ENCODE data around the gene SERTAD3. TPM values are rescaled to one million over a fixed set of nuclear protein-coding genes. Genes with fewer than 3 reads are reported as not detected.
A peak's percentile ranks its signal among the peaks of the same experiment; 100 is the strongest.
"Not testable (repeated sequence)": the region's sequence is repeated elsewhere in the genome, so short reads cannot be mapped to it uniquely, and the experiment has no call there.

SERTAD3 gene
- total RNA-seq, 1 donor from 2014 or later = 18.0 TPM

GRCh38 chr19:40411125-40411842 lies 32.9 kb downstream of the SERTAD3 start:
- DNase-seq (ENCODE audit: low read depth in 2 of 2) = no peak

GRCh38 chr19:40410030-40410389 lies 34.1 kb downstream of the SERTAD3 start:
- no peak for DNase-seq (ENCODE audit: low read depth in 2 of 2)

DNA sequence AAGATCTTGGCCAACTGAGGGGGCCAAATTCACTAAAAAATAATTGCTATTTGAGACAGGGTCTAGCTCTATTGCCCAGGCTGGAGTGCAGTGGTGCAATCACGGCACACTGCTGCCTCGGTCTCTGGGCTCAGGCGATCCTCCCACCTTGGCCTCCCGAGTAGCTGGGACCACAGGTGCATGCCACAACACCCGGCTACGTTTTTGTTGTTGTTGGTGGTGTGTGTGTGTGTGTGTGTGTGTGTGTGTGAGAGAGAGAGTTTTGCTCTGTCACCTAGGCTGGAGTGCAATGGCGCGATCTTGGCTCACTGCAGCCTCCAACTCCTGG lies 35.6 kb downstream of the SERTAD3 start:
- not testable (repeated sequence) for DNase-seq (ENCODE audit: low read depth in 2 of 2)

DNA sequence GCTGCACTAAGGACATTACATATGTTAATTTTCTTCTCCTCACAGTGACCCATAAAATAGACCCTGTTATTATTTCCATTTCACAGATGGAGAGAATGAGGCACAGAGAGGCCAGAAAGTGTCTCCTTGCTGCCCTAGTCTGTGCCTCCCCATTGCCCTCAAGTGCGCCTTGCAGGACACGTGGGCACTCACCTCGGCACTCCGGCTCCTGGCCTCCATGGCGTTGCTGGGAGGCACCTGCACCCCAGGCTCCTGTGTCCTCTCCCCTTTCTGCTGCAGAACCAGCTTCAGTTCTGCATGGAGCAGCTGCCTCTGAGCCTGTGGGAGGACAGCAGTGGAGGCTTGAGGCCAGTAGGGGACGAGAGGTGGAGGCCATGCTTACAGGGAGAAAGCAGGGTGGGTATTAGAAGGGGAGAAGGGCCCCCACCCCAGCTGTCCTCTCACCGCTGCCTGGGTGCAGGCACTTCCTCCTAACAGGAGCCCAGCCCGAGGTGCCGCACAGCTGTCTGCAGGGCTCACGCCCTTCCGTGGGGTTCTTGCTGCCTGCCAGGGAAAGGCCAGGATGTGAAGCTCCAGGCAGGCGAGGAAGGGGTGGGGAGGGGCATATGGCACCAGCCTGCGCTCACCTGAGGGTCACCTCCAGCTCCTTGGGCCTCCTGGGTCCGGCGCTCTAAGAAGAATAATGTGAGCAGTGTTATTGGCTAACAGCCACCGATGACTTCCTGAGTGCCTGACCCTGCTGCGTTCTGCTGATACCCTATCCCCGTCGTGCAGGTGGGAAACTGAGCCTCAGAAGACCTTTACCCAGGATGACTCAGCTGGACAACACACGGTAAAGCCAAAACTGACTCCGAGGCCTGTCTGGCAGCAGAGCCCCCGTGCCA lies 36.2 kb downstream of the SERTAD3 start:
- DNase-seq (ENCODE audit: low read depth in 2 of 2) = no peak

GRCh38 chr19:40403262-40403984 lies 40.7 kb downstream of the SERTAD3 start:
- peak; percentile 77 to 90 for DNase-seq (ENCODE audit: low read depth in 2 of 2)

DNA sequence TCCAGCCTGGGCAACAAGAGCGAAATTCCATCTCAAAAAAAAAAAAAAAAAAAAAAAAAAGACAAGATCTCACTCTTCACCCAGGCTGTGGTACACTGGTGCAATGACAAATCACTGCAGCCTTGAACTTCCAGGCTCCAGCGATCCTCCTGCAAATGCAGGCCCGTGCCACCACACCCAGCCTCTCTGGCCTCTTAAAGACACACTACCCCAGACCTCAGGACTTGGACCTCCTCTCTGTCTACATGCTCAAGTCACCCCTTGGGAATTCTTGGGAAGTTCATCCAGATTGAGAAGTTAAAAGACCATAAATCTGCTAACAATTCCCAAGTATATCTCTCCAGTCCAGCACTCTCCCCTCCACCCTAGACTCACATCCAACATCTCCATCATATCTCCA lies 43.6 kb downstream of the SERTAD3 start:
- no peak for DNase-seq (ENCODE audit: low read depth in 2 of 2)

GRCh38 chr19:40398417-40399131 lies 45.6 kb downstream of the SERTAD3 start:
- DNase-seq (ENCODE audit: low read depth in 2 of 2) = peak in 1 of 2 donors; percentile 37

GRCh38 chr19:40397568-40397906 lies 46.6 kb downstream of the SERTAD3 start:
- no peak for DNase-seq (ENCODE audit: low read depth in 2 of 2)

- no peak for DNase-seq (ENCODE audit: low read depth in 2 of 2)
Observed at GRCh38 chr19:40396886-40397567, 47.1 kb downstream of the SERTAD3 start.

- no peak for DNase-seq (ENCODE audit: low read depth in 2 of 2)
Observed at GRCh38 chr19:40395956-40396355, 48.2 kb downstream of the SERTAD3 start.

- DNase-seq (ENCODE audit: low read depth in 2 of 2) = no peak
Observed at GRCh38 chr19:40394816-40395210, 49.3 kb downstream of the SERTAD3 start.

GRCh38 chr19:40393894-40394815 lies 50.0 kb downstream of the SERTAD3 start:
- no peak for DNase-seq (ENCODE audit: low read depth in 2 of 2)

- DNase-seq (ENCODE audit: low read depth in 2 of 2) = peak in 1 of 2 donors; percentile 13
Observed at GRCh38 chr19:40392894-40393517, 51.1 kb downstream of the SERTAD3 start.

- no peak for DNase-seq (ENCODE audit: low read depth in 2 of 2)
Observed at GRCh38 chr19:40392123-40392522, 52.0 kb downstream of the SERTAD3 start.

Other genes with a start within 250 kb of the SERTAD3 start
- gene TTC9B, start 226.0 kb downstream of the SERTAD3 start, total RNA-seq = not detected in 2 replicates
- gene CCNP, start 217.6 kb downstream of the SERTAD3 start, total RNA-seq = 0.13 TPM in 1 of 2 replicates, not detected in the other
- 23.1 and 28.1 TPM in 2 replicates for gene AKT2, start 159.0 kb downstream of the SERTAD3 start, total RNA-seq
- gene C19orf47, start 95.9 kb downstream of the SERTAD3 start, total RNA-seq = 4.4 and 8.0 TPM in 2 replicates
- gene PLD3, start 95.6 kb downstream of the SERTAD3 start, total RNA-seq = 88.6 and 150 TPM in 2 replicates
- under 0.01 TPM in 2 replicates for gene HIPK4, start 54.2 kb downstream of the SERTAD3 start, total RNA-seq
- gene PRX, start 31.0 kb downstream of the SERTAD3 start, total RNA-seq = 0.90 and 1.5 TPM in 2 replicates
- 17.3 and 25.8 TPM in 2 replicates for gene SERTAD1, start 18.3 kb downstream of the SERTAD3 start, total RNA-seq
- gene BLVRB, start 21.4 kb upstream of the SERTAD3 start, total RNA-seq = 39.8 and 61.3 TPM in 2 replicates
- gene SPTBN4, start 22.7 kb upstream of the SERTAD3 start, total RNA-seq = under 0.01 TPM in 1 of 2 replicates, not detected in the other
- 19.5 and 40.0 TPM in 2 replicates for gene SHKBP1, start 132.5 kb upstream of the SERTAD3 start, total RNA-seq
- gene LTBP4, start 157.0 kb upstream of the SERTAD3 start, total RNA-seq = 12.3 and 60.8 TPM in 2 replicates
- gene NUMBL, start 246.3 kb upstream of the SERTAD3 start, total RNA-seq = 6.8 and 10.9 TPM in 2 replicates

All from dermis microvascular lymphatic vessel endothelial cell (primary cell).